Adrenal gland (tissue), 12 donors: ENCODE measurements around the gene MAD1L1. TPM values are rescaled to one million over a fixed set of nuclear protein-coding genes. Genes with fewer than 3 reads are reported as not detected.

Experiments
- DNase-seq, 7 donors: peaks; one replicate each; pipeline ENCODE4 v3.0.0-alpha.2; 2019 to 2020
- H3K27ac ChIP-seq, 5 donors: fragments of 200-600 bp; sonication (generic) in 4 of 5; 1 replicate in 3 of 5; 2 replicates in 2 of 5; pipeline versions ENCODE4 v1.5.1 to v1.8.0; 2016 to 2020; ENCODE audit warnings: mild to moderate bottlenecking in 1 of 5
- H3K27me3 ChIP-seq: fragments of 200-600 bp; 2 replicates; pipeline ENCODE4 v1.8.0; 2021
- H3K36me3 ChIP-seq, 2 donors: fragments of 200-600 bp; replicated peaks in 1 of 2; 1 replicate in 1 of 2; 2 replicates in 1 of 2; pipeline versions ENCODE4 v1.5.1 to v1.8.0; 2018 to 2022
- H3K4me1 ChIP-seq, 2 donors: fragments of 200-600 bp; replicated peaks in 1 of 2; 1 replicate in 1 of 2; 2 replicates in 1 of 2; pipeline versions ENCODE4 v1.5.1 to v1.8.0; 2018 to 2021
- H3K4me3 ChIP-seq, 4 donors: fragments of 200-600 bp; sonication (generic) in 3 of 4; one replicate each; pipeline ENCODE4 v1.5.1; 2016 to 2018
- H3K9me3 ChIP-seq, 3 donors: fragments of 200-600 bp; sonication (generic) in 1 of 3; replicated peaks in 1 of 3; 1 replicate in 2 of 3; 2 replicates in 1 of 3; pipeline versions ENCODE4 v1.5.1 to v1.8.0; 2016 to 2021
- CTCF ChIP-seq, 6 experiments: fragments of 450-650 bp in 4 of 6; fragments of 200-600 bp in 2 of 6; sonication (generic) in 1 of 6; IDR thresholded peaks; 1 replicate in 5 of 6; 2 replicates in 1 of 6; pipeline versions ENCODE4 v1.5.1 to v1.8.0; 2016 to 2021; ENCODE audit warnings: antibody characterized with exemption in 6 of 6, mild to moderate bottlenecking in 2 of 6, moderate library complexity in 1 of 6
- POLR2A ChIP-seq, 2 donors: fragments of 450-650 bp; IDR thresholded peaks; one replicate each; pipeline ENCODE4 v1.6.1; 2017; ENCODE audit warnings: antibody characterized with exemption in 2 of 2, mild to moderate bottlenecking in 2 of 2, moderate library complexity in 1 of 2
- WGBS, 4 donors: extraction: QIAGEN DNeasy Blood & Tissue Kit in 2 of 4; methylation state at CpG; one replicate each; pipeline versions ENCODE4 v1.1.5 to v1.1.7; 2013 to 2017; 5-methylcytosine and 5-hydroxymethylcytosine counted together
- intact Hi-C, 2 donors: fragments of 100-400 bp; cut with DNase I; formaldehyde crosslinking; loops; one replicate each; pipeline versions ENCODE4 v1.14.1 to v1.15.0; 2022 to 2023
- polyA plus RNA-seq, 3 donors: library from polyadenylated mRNA; stranded (reverse); fragments of 200-250 nt in 2 of 3; fragments of 350-450 nt in 1 of 3; fragmentation: Illumina TruSeq in 1 of 3; extraction: RNeasy Lipid Tissue Mini Kit (QIAGEN cat#74804) in 1 of 3; gene quantifications; one replicate each; pipeline ENCODE4 v1.2.3, GENCODE V29; 2013 to 2014
- total RNA-seq, 9 donors: library from RNA; depleted of rRNA in 4 of 9; stranded (reverse); fragments of >200 nt in 4 of 9; fragments of 120-200 nt in 1 of 9; fragmentation: NEBNext Ultra II Directional in 1 of 9; extraction: Animal tissue kit (Norgen Biotek cat#: 25700) in 1 of 9; gene quantifications; one replicate each; pipeline versions ENCODE4 v1.1.0 to v1.2.4, GENCODE V29; 2013 to 2023
- donor health status: healthy with polysubstance abuse.
- donor health status: Bipolar disorder and iron deficiency.
- donor health status: DM: yes; HTN: yes; CAD: no.
- donor health status: DM: no; HTN: no; CAD: no.
- donor health status: DM: no; HTN: no; CAD: no.
- donor health status: DM: yes; HTN: yes; CAD: no.

MAD1L1 gene
- total and polyA plus RNA-seq, 12 donors = 6.7 to 87.7 (median 28.9) TPM

- Histone ChIP-seq H3K4me3 (no peak overlapping the region), H3K4me1 (peaks cover 0 to 6% of the 10 kb centered on the region in 2 donors), H3K9me3 (no peaks in the 10 kb centered on the region), H3K27ac (no peak overlapping the region), H3K27me3 (no peaks in the 10 kb centered on the region), H3K36me3 (no peaks in the 10 kb centered on the region)
- DNase-seq = no peak
- TF ChIP-seq POLR2A (IDR thresholded peaks at IDR 0.05) (no peak), CTCF (IDR thresholded peaks at IDR 0.05) (no peak)
- WGBS, 4 donors = 93 to 97% (median 96%) methylated on average over 20 of the region's 20 CpGs
- intact Hi-C loops = no loop called here
Observed at GRCh38 chr7:1934017-1934416, 298.7 kb downstream of the MAD1L1 start.

- H3K27me3 ChIP-seq = no peaks in the 10 kb centered on the region
- H3K27ac ChIP-seq = no peak overlapping the region
- no peaks in the 10 kb centered on the region for H3K9me3 ChIP-seq
- H3K36me3 ChIP-seq = no peaks in the 10 kb centered on the region
- intact Hi-C loops = no loop called here
- peaks cover 0 to 6% of the 10 kb centered on the region in 2 donors for H3K4me1 ChIP-seq
- DNase-seq = no peak
- WGBS, 4 donors = 78 to 85% (median 81%) methylated on average over 12 to 27 of the region's 27 CpGs
- H3K4me3 ChIP-seq = no peak overlapping the region
- TF ChIP-seq CTCF (IDR thresholded peaks at IDR 0.05) = no peak
- no peak for TF ChIP-seq POLR2A (IDR thresholded peaks at IDR 0.05)
Observed at GRCh38 chr7:1933066-1933750, 299.5 kb downstream of the MAD1L1 start.

- no peak for DNase-seq
- intact Hi-C loops = no loop called here
- Histone ChIP-seq H3K4me1 (peaks cover 0 to 6% of the 10 kb centered on the region in 2 donors), H3K4me3 (no peak overlapping the region), H3K9me3 (no peaks in the 10 kb centered on the region), H3K36me3 (no peaks in the 10 kb centered on the region), H3K27me3 (no peaks in the 10 kb centered on the region), H3K27ac (no peak overlapping the region)
- WGBS, 4 donors = 94 to 98% (median 95%) methylated on average over 9 of the region's 9 CpGs
- TF ChIP-seq CTCF (IDR thresholded peaks at IDR 0.05) (no peak), POLR2A (IDR thresholded peaks at IDR 0.05) (no peak)
Observed at GRCh38 chr7:1931951-1932270, 300.8 kb downstream of the MAD1L1 start.

GRCh38 chr7:1931256-1931950 is 301.3 kb downstream of the MAD1L1 start:
- intact Hi-C loops = no loop called here
- DNase-seq = no peak
- H3K4me1 ChIP-seq = peaks cover 0 to 6% of the 10 kb centered on the region in 2 donors
- H3K9me3 ChIP-seq = no peaks in the 10 kb centered on the region
- no peaks in the 10 kb centered on the region for H3K27me3 ChIP-seq
- H3K27ac ChIP-seq = no peak overlapping the region
- TF ChIP-seq POLR2A (IDR thresholded peaks at IDR 0.05) = no peak
- no peak for TF ChIP-seq CTCF (IDR thresholded peaks at IDR 0.05)
- no peaks in the 10 kb centered on the region for H3K36me3 ChIP-seq
- no peak overlapping the region for H3K4me3 ChIP-seq
- 90 to 94% (median 92%) methylated on average over 22 of the region's 22 CpGs for WGBS, 4 donors
